ENCODE results near the gene BLCAP. TPM values are rescaled to one million over a fixed set of nuclear protein-coding genes. Genes with fewer than 3 reads are reported as not detected.

Gene BLCAP
- total RNA-seq, 4 donors from 2014 or later = 66.4 to 104 (median 78.1) TPM

DNA sequence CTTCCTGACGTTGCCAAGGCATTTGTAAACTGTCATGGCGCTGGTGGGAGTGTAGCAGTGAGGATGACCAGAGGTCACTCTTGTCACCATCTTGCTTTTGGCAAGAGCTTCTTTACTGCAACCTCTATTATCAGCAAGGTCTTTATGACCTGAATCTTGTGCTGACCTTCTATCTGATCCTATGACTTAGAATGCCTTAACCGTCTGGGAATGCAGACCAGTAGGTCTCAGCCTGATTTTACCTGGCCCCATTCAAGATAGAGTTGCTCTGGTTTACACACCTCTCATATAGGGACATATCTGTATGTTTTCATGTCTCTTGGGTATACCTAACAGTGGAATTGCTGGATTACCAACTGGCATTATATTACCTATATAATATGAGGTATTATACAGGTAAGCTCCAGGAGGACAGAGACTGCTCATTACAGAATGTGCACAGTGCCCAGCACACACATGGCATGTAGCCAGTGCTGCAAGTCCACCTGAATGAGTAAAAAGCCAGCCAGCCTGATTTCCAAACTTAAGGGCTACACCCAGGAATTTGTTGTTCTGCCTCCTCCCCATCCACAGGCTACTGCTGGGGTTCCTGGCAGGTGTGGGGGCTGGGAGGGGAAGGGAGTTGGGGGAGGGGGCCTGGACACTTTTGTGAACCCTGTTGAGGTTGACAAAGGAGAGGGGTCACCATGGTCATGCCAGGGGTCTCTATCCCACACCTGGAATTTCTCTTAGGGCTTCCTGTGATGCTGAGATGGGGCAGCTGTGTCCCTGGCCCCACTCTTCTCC, 35.2 kb upstream of the BLCAP start:
- Histone ChIP-seq H3K27ac (no peak overlapping the region), H3K36me3 (no peaks in the 10 kb centered on the region), H3K4me1 (peaks cover 0 to 17% (median 10%) of the 10 kb centered on the region in 3 donors), H3K9me3 (no peaks in the 10 kb centered on the region), H3K27me3 (peaks cover 0 to 79% (median 0%) of the 10 kb centered on the region in 4 donors), H3K4me3 (no peak overlapping the region)
- WGBS, 2 donors = 60 to 74% methylated on average over 3 of the region's 3 CpGs
- intact Hi-C loops (cut with DNase I) = loop anchor here (5.0 kb wide), 1 partner anchor 429 kb away; no protein-coding TSS in a partner anchor
- no peak for DNase-seq
- TF ChIP-seq, protein P1, sequence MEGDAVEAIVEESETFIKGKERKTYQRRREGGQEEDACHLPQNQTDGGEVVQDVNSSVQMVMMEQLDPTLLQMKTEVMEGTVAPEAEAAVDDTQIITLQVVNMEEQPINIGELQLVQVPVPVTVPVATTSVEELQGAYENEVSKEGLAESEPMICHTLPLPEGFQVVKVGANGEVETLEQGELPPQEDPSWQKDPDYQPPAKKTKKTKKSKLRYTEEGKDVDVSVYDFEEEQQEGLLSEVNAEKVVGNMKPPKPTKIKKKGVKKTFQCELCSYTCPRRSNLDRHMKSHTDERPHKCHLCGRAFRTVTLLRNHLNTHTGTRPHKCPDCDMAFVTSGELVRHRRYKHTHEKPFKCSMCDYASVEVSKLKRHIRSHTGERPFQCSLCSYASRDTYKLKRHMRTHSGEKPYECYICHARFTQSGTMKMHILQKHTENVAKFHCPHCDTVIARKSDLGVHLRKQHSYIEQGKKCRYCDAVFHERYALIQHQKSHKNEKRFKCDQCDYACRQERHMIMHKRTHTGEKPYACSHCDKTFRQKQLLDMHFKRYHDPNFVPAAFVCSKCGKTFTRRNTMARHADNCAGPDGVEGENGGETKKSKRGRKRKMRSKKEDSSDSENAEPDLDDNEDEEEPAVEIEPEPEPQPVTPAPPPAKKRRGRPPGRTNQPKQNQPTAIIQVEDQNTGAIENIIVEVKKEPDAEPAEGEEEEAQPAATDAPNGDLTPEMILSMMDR (IDR thresholded peaks at IDR 0.05) = no peak
- TF ChIP-seq POLR2A (IDR thresholded peaks at IDR 0.05) = no peak

DNA sequence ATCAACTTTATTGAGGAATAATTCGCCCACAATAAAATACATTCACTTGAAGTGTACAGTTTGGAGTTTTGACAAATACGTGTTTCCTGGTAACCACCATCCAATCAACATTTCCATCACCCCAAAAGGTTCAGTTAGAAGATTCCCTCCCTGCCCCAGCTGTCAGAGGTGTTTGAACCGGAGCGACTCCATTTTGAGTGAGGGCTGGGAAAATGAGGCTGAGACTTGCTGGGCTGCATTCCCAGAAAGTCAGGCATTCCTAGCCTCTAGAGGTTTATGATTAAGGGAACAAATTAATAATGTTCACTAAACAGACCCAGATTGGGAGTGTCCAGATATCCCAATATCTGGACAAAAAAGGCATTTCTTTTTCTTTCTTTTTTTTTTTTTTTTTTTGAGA, 33.0 kb upstream of the BLCAP start:
- peaks cover 0 to 8% (median 5%) of the 10 kb centered on the region in 3 donors for H3K4me1 ChIP-seq
- intact Hi-C loops (cut with DNase I) = loop anchor here (5.0 kb wide), 1 partner anchor 432 kb away; no protein-coding TSS in a partner anchor
- H3K27ac ChIP-seq = no peak overlapping the region
- no peak overlapping the region for H3K4me3 ChIP-seq
- no peak for TF ChIP-seq POLR2A (IDR thresholded peaks at IDR 0.05)
- TF ChIP-seq, protein P1 (IDR thresholded peaks at IDR 0.05) = no peak
- peaks cover 0 to 72% (median 0%) of the 10 kb centered on the region in 4 donors for H3K27me3 ChIP-seq
- 50 to 61% methylated on average over 4 of the region's 4 CpGs for WGBS, 2 donors
- no peaks in the 10 kb centered on the region for H3K9me3 ChIP-seq
- no peak for DNase-seq
- H3K36me3 ChIP-seq = no peaks in the 10 kb centered on the region

DNA sequence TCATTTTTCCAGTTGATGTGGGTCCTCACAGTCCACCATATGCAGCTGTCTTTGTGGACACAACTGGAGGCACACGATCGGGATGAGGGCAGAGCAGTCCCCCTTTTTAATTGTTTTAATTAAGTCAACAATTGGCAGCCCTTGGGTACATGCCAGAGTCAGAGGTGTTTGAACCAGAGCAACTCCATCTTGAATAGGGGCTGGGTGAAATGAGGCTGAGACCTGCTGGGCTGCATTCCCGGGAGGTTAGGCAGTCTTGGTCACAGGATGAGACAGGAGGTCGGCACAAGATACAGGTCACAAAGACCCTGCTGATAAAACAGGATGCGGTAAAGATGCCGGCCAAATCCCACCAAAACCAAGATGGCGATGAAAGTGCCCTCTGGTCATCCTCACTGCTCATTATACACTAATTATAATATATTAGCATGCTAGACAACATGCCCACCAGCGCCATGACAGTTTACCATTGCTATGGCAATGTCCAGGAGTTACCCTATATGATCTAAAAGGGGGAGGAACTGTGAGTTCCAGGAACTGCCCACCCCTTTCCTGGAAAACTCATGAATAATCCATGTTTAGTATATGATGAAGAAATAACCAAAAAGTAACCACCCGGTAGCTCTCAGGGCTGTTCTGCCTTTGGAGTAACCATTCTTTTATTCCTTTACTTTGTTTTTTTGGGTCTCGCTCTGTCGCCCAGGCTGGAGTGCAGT, 31.8 kb upstream of the BLCAP start:
- WGBS, 2 donors = 88 to 89% methylated on average over 8 to 11 of the region's 11 CpGs
- Histone ChIP-seq H3K27ac (no peak overlapping the region), H3K4me3 (no peak overlapping the region), H3K9me3 (no peaks in the 10 kb centered on the region), H3K27me3 (peaks cover 0 to 61% (median 0%) of the 10 kb centered on the region in 4 donors), H3K4me1 (peaks cover 0 to 5% (median 4%) of the 10 kb centered on the region in 3 donors), H3K36me3 (no peaks in the 10 kb centered on the region)
- no peak for DNase-seq
- no peak for TF ChIP-seq POLR2A (IDR thresholded peaks at IDR 0.05)
- TF ChIP-seq, protein P1 (IDR thresholded peaks at IDR 0.05) = no peak
- intact Hi-C loops (cut with DNase I) = loop anchor here (5.0 kb wide), 1 partner anchor 433 kb away; no protein-coding TSS in a partner anchor

DNA sequence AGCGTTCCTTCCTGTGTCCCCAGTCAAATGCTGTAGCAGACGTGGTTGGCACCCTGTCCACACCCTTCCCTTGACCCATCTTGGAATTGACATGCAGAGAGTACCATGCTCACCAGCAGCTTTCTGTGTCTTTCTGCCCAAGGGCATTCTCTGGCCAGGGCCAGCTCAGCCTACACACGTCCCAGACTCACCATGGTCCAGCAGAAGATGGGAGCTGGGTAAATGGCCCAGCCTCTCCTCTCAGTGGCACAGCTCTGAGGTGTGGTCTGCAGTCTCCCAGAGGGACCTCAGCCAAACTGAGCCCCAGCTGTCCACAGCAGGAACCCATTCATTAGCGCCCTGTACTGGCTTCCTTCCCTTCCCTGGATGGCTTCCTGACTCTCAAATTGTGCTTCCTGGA, 31.1 kb upstream of the BLCAP start:
- H3K9me3 ChIP-seq = no peaks in the 10 kb centered on the region
- DNase-seq = no peak
- 63 to 76% methylated on average over 3 of the region's 4 CpGs for WGBS, 2 donors
- H3K27me3 ChIP-seq = peaks cover 0 to 54% (median 0%) of the 10 kb centered on the region in 4 donors
- intact Hi-C loops (cut with DNase I) = no loop called here
- H3K4me3 ChIP-seq = no peak overlapping the region
- H3K36me3 ChIP-seq = no peaks in the 10 kb centered on the region
- TF ChIP-seq, protein P1 (IDR thresholded peaks at IDR 0.05) = no peak
- no peak for TF ChIP-seq POLR2A (IDR thresholded peaks at IDR 0.05)
- no peaks in the 10 kb centered on the region for H3K4me1 ChIP-seq
- H3K27ac ChIP-seq = no peak overlapping the region

DNA sequence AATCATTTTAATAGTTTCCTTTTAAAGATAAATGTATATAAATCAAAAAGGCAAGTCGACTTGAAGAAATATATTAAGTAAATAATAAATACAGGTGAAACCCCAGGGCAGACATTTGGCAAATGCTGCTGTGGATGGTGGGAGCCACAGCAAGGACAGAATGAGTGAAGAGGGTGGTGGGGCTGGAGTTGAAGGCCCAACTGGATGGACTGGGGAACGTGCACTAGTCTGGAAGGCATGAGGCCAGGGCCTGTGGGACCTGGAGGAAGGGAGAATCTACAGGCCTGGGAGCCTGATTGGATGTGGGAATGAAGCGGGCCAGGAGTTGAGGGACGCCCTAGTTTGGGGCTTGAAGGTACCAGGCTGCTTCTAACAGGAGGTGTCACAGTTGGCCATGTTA, 30.6 kb upstream of the BLCAP start:
- Histone ChIP-seq H3K9me3 (no peaks in the 10 kb centered on the region), H3K36me3 (no peaks in the 10 kb centered on the region), H3K4me1 (no peaks in the 10 kb centered on the region), H3K27me3 (peaks cover 0 to 50% (median 0%) of the 10 kb centered on the region in 4 donors), H3K4me3 (no peak overlapping the region), H3K27ac (no peak overlapping the region)
- no peak for DNase-seq
- TF ChIP-seq, protein P1 (IDR thresholded peaks at IDR 0.05) = no peak
- no peak for TF ChIP-seq POLR2A (IDR thresholded peaks at IDR 0.05)
- intact Hi-C loops (cut with DNase I) = no loop called here
- 69 to 78% methylated on average over 4 of the region's 4 CpGs for WGBS, 2 donors
